GM23248 (cell line): ENCODE results near the gene FAM89A.

Experiments used
- EZH2 ChIP-seq: fragments of 200-600 bp; sonication (generic); IDR thresholded peaks from 2 replicates; pipeline ENCODE4 v1.6.1; 2018; ENCODE audit warnings: antibody characterized with exemption, mild to moderate bottlenecking; ENCODE audit not compliant: insufficient read depth, poor library complexity, severe bottlenecking
- EZH2phosphoT487 ChIP-seq: fragments of 200-600 bp; sonication (generic); IDR thresholded peaks from 2 replicates; pipeline ENCODE4 v1.6.1; 2018; ENCODE audit warnings: antibody characterized with exemption, moderate library complexity, mild to moderate bottlenecking, low read depth; ENCODE audit not compliant: insufficient read depth

GRCh38 chr1:230971771-230972170, 68.3 kb downstream of the FAM89A start:
- TF ChIP-seq EZH2 (no peak), EZH2phosphoT487 (no peak)
